ENCODE data around the gene ALDH3A2. TPM values are rescaled to one million over a fixed set of nuclear protein-coding genes. Genes with fewer than 3 reads are reported as not detected.

ALDH3A2 gene
- total RNA-seq, 1 experiment from 2014 or later = 97.3 TPM

DNA sequence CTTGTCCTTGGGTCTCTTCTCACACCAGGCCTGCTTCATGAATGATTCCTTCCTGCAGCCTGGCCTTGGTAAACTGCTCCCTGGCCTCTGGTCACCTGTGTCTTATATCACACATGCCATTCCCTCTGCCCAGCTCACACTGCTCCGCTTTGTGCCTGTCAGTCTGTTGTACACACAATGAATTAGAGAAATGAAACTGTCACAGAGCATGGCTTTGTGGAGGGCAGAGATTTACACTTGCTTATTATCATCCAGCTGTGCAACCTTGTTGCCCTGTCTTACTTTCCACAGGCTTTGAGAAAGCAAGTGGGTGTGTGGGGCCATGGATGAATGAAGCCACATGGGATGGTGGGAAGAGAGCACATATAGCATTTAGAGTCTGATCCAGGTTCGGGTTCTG lies 22.4 kb downstream of the ALDH3A2 start:
- BruUV-seq (replicated peaks) = no TSS peak
- POLR2A ChIA-PET (ENCODE audit: low non-redundant PET) = no interaction called here
- CTCF ChIA-PET = no interaction called here

DNA sequence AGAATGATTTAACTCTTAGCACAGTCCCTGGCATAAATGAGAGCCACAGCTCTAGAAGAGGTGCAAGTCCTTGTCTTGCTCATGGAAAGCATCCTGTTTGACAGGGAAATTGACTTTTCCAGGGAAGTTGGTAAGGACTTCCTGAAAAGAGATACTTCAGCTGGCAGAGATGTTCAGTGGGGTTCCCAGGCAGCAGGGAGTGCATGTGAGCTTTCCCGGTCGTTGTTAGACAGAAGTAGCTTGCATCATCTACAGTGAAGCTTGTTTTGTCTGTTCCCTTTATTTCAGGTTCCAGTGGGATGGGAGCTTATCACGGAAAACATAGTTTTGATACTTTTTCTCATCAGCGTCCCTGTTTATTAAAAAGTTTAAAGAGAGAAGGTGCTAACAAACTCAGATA lies 22.9 kb downstream of the ALDH3A2 start:
- TF ChIP-seq CTCF (conservative IDR thresholded peaks at IDR 0.05; ENCODE audit: low read depth, low read length) = no peak
- no peak for TF ChIP-seq EZH2 (IDR thresholded peaks at IDR 0.05; ENCODE audit: borderline replicate concordance, low read depth, low read length, poor library complexity, severe bottlenecking)
- intact Hi-C loops (cut with micrococcal nuclease; ENCODE audit: unreplicated experiment) = no loop called here
- no peak for DNase-seq (ENCODE audit: low spot score)
- Histone ChIP-seq H3K9me3 (ENCODE audit: low read depth, low read length, poor library complexity, severe bottlenecking) (no peaks in the 10 kb centered on the region), H3K36me3 (ENCODE audit: insufficient read depth, low read length, poor library complexity, severe bottlenecking) (peaks cover 6% of the 10 kb centered on the region), H3K4me3 (ENCODE audit: low read depth, low read length, poor library complexity, severe bottlenecking) (no peak overlapping the region), H3K27ac (ENCODE audit: low read depth, low read length, poor library complexity, severe bottlenecking) (no peak overlapping the region), H3K4me1 (ENCODE audit: insufficient read depth, low read length, poor library complexity, severe bottlenecking) (no peaks in the 10 kb centered on the region), H3K27me3 (replicated peaks; ENCODE audit: insufficient read depth, low read depth, low read length, poor library complexity) (no peaks in the 10 kb centered on the region)
- POLR2A ChIA-PET (ENCODE audit: low non-redundant PET) = no interaction called here
- CTCF ChIA-PET = no interaction called here
- BruUV-seq (replicated peaks) = no TSS peak

More for the DNA sequence above, 22.4 kb downstream of the ALDH3A2 start:
- H3K27ac ChIP-seq (ENCODE audit: low read depth, low read length, poor library complexity, severe bottlenecking) = no peak overlapping the region
- H3K4me3 ChIP-seq (ENCODE audit: low read depth, low read length, poor library complexity, severe bottlenecking) = no peak overlapping the region
- intact Hi-C loops (cut with micrococcal nuclease; ENCODE audit: unreplicated experiment) = no loop called here
- peaks cover 6% of the 10 kb centered on the region for H3K36me3 ChIP-seq (ENCODE audit: insufficient read depth, low read length, poor library complexity, severe bottlenecking)
- H3K9me3 ChIP-seq (ENCODE audit: low read depth, low read length, poor library complexity, severe bottlenecking) = no peaks in the 10 kb centered on the region
- DNase-seq (ENCODE audit: low spot score) = no peak
- no peaks in the 10 kb centered on the region for H3K27me3 ChIP-seq (replicated peaks; ENCODE audit: insufficient read depth, low read depth, low read length, poor library complexity)
- no peaks in the 10 kb centered on the region for H3K4me1 ChIP-seq (ENCODE audit: insufficient read depth, low read length, poor library complexity, severe bottlenecking)
- TF ChIP-seq EZH2 (IDR thresholded peaks at IDR 0.05; ENCODE audit: borderline replicate concordance, low read depth, low read length, poor library complexity, severe bottlenecking) (no peak), CTCF (conservative IDR thresholded peaks at IDR 0.05; ENCODE audit: low read depth, low read length) (no peak)

DNA sequence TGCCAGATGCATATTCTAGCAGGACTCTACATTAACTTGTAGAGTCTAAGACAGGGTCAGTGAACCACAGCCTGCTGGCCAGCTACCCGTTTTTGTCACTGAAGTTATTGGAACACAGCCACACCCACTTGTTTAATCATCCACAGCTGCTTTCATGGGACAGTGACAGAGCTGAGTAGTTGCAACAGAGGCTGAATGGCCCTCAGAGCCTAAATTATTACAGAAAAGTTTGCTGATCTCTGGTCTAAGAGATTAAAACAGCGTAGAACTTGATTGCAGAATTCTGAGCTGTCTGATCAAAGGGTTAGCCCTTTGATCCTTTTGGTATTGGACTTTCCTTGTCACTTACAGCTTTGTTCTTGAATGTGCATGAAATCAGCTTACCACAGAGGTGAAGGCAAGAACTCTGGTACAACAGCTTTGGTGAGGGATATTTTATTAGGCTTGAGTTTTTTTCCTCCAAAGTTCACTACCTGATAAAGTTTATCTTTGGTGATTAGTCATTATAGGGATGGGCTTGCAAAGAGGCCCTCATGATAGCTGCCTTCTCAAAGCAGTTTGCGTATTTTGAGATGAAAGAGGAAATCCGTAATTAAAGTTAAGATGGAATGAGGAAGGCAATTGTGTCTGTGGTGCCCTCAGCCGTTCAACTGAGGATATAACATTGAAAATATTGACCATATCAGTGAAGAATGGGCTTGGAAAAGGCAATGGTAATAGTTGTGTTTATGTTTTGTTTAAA lies 23.6 kb downstream of the ALDH3A2 start:
- POLR2A ChIA-PET (ENCODE audit: low non-redundant PET) = no interaction called here
- TF ChIP-seq CTCF (conservative IDR thresholded peaks at IDR 0.05; ENCODE audit: low read depth, low read length) (0 out of 2 replicates have a peak, but pooled peaks have one; percentile 14), EZH2 (IDR thresholded peaks at IDR 0.05; ENCODE audit: borderline replicate concordance, low read depth, low read length, poor library complexity, severe bottlenecking) (no peak)
- Histone ChIP-seq H3K4me1 (ENCODE audit: insufficient read depth, low read length, poor library complexity, severe bottlenecking) (no peaks in the 10 kb centered on the region), H3K36me3 (ENCODE audit: insufficient read depth, low read length, poor library complexity, severe bottlenecking) (peaks cover 10% of the 10 kb centered on the region), H3K27me3 (replicated peaks; ENCODE audit: insufficient read depth, low read depth, low read length, poor library complexity) (no peaks in the 10 kb centered on the region), H3K27ac (ENCODE audit: low read depth, low read length, poor library complexity, severe bottlenecking) (no peak overlapping the region), H3K9me3 (ENCODE audit: low read depth, low read length, poor library complexity, severe bottlenecking) (no peaks in the 10 kb centered on the region), H3K4me3 (ENCODE audit: low read depth, low read length, poor library complexity, severe bottlenecking) (no peak overlapping the region)
- intact Hi-C loops (cut with micrococcal nuclease; ENCODE audit: unreplicated experiment) = no loop called here
- no TSS peak for BruUV-seq (replicated peaks)
- DNase-seq (ENCODE audit: low spot score) = no peak
- CTCF ChIA-PET = no interaction called here
